A549 treated with CORT108297 at 1 μM for 4 hours (cell line): ENCODE data around the gene NPIPB9. TPM values are rescaled to one million over a fixed set of nuclear protein-coding genes. Genes with fewer than 3 reads are reported as not detected.

Experiments
- total RNA-seq: library from RNA; stranded (reverse); fragments of 200-300 nt; extraction: Qiagen RNA extraction; gene quantifications from 5 replicates; pipeline ENCODE4 v1.2.3, GENCODE V29; 2022

Gene NPIPB9
- 1.4 to 2.3 TPM (median 1.7 TPM) in 5 replicates for total RNA-seq

GRCh38 chr16:28751487-28751886 is at the start of gene NPIPB9:
TSS of gene NPIPB9 (plus strand) at chr16:28751787.

GRCh38 chr16:28711220-28712083 is 40.1 kb upstream of the NPIPB9 start, which contains the start of gene EIF3C:
TSS of gene EIF3C (plus strand) at chr16:28711464. CDS start at chr16:28711687, 223 bp downstream.

Other genes with a start within 250 kb of the NPIPB9 start
- gene IL27, start 245.0 kb upstream of the NPIPB9 start, total RNA-seq: not detected in 5 replicates
- gene NUPR1, start 212.8 kb upstream of the NPIPB9 start, total RNA-seq: 13.2 to 19.8 TPM (median 14.3 TPM) in 5 replicates
- 19.5 to 24.2 TPM (median 21.4 TPM) in 5 replicates for gene SGF29, start 197.9 kb upstream of the NPIPB9 start, total RNA-seq
- gene SULT1A2, start 154.7 kb upstream of the NPIPB9 start, total RNA-seq: 0.07 to 0.29 TPM (median 0.10 TPM) in 4 of 5 replicates, not detected in the other
- 4.3 to 7.2 TPM (median 5.7 TPM) in 5 replicates for gene SULT1A1, start 141.7 kb upstream of the NPIPB9 start, total RNA-seq
- gene NPIPB8, start 113.7 kb upstream of the NPIPB9 start, total RNA-seq: 0.31 to 0.52 TPM (median 0.47 TPM) in 5 replicates
- gene EIF3C, start 40.3 kb upstream of the NPIPB9 start, total RNA-seq: 202 to 359 TPM (median 356 TPM) in 5 replicates
- 94.5 to 143 TPM (median 129 TPM) in 5 replicates for gene ATXN2L, start 71.2 kb downstream of the NPIPB9 start, total RNA-seq
- 216 to 313 TPM (median 305 TPM) in 5 replicates for gene TUFM, start 94.6 kb downstream of the NPIPB9 start, total RNA-seq
- 25.7 to 34.8 TPM (median 32.6 TPM) in 5 replicates for gene SH2B1, start 112.1 kb downstream of the NPIPB9 start, total RNA-seq
- 1.4 to 3.6 TPM (median 2.4 TPM) in 5 replicates for gene ATP2A1, start 126.7 kb downstream of the NPIPB9 start, total RNA-seq
- gene RABEP2, start 173.5 kb downstream of the NPIPB9 start, total RNA-seq: 9.7 to 11.2 TPM (median 11.0 TPM) in 5 replicates
- gene CD19, start 180.2 kb downstream of the NPIPB9 start, total RNA-seq: not detected in 5 replicates
- gene NFATC2IP, start 199.2 kb downstream of the NPIPB9 start, total RNA-seq: 21.0 to 32.6 TPM (median 27.8 TPM) in 5 replicates
- 51.4 to 83.2 TPM (median 79.1 TPM) in 5 replicates for gene SPNS1, start 223.0 kb downstream of the NPIPB9 start, total RNA-seq
- gene LAT, start 233.3 kb downstream of the NPIPB9 start, total RNA-seq: 3.7 to 6.0 TPM (median 4.7 TPM) in 5 replicates